HepG2 (cell line): ENCODE measurements around the gene C19orf85. TPM values are rescaled to one million over a fixed set of nuclear protein-coding genes. Genes with fewer than 3 reads are reported as not detected.
A peak's percentile ranks its signal among the peaks of the same experiment; 100 is the strongest.

Source experiments
- CENPX ChIP-seq: sonication (generic); formaldehyde crosslinking; IDR thresholded peaks from 2 replicates; pipeline ENCODE4 v1.9.0; 2021; ENCODE audit warnings: mild to moderate bottlenecking, missing genetic modification reagents, moderate library complexity
- KDM5B ChIP-seq: sonication (generic); formaldehyde crosslinking; IDR thresholded peaks from 2 replicates; pipeline ENCODE4 v1.4.0; 2020; ENCODE audit warnings: missing genetic modification reagents, mild to moderate bottlenecking, borderline replicate concordance
- MEF2D ChIP-seq: sonication (generic); formaldehyde crosslinking; IDR thresholded peaks from 2 replicates; pipeline ENCODE4 v1.5.1; 2020; ENCODE audit warnings: mild to moderate bottlenecking, missing genetic modification reagents
- MIER2 ChIP-seq: IDR thresholded peaks from 2 replicates; pipeline ENCODE4 v1.6.1; 2016; ENCODE audit warnings: missing biosample characterization, missing genetic modification reagents
- MLXIP ChIP-seq: sonication (generic); formaldehyde crosslinking; IDR thresholded peaks from 2 replicates; pipeline ENCODE4 v1.9.0; 2021; ENCODE audit warnings: missing genetic modification reagents, borderline replicate concordance
- RERE ChIP-seq: IDR thresholded peaks from 2 replicates; pipeline ENCODE4 v1.6.1; 2016; ENCODE audit warnings: low read depth, missing genetic modification reagents, missing compliant biosample characterization
- SIX1 ChIP-seq: sonication (generic); formaldehyde crosslinking; IDR thresholded peaks from 2 replicates; pipeline ENCODE4 v1.4.0; 2020; ENCODE audit warnings: missing genetic modification reagents, borderline replicate concordance
- SPEN ChIP-seq: sonication (generic); formaldehyde crosslinking; IDR thresholded peaks from 2 replicates; pipeline ENCODE4 v1.5.1; 2020; ENCODE audit warnings: low read depth, mild to moderate bottlenecking, missing genetic modification reagents
- TOE1 ChIP-seq: sonication (generic); formaldehyde crosslinking; IDR thresholded peaks from 2 replicates; pipeline ENCODE4 v1.4.0; 2020; ENCODE audit warnings: mild to moderate bottlenecking, missing genetic modification reagents
- TOPORS ChIP-seq: sonication (generic); formaldehyde crosslinking; IDR thresholded peaks from 2 replicates; pipeline ENCODE4 v1.8.0; 2023; ENCODE audit warnings: mild to moderate bottlenecking, missing genetic modification reagents
- ZFAT ChIP-seq: sonication (generic); formaldehyde crosslinking; conservative IDR thresholded peaks from 2 replicates; pipeline ENCODE4 v1.8.1; 2023; ENCODE audit warnings: missing genetic modification reagents, inconsistent platforms
- ZNF564 ChIP-seq: sonication (generic); formaldehyde crosslinking; IDR thresholded peaks from 2 replicates; pipeline ENCODE4 v1.8.1; 2023; ENCODE audit warnings: mild to moderate bottlenecking, missing genetic modification reagents
- polyA plus RNA-seq, 8 experiments: library from polyadenylated mRNA; depleted of rRNA in 3 of 8; stranded (reverse) in 7 of 8; unstranded in 1 of 8; fragments of >200 nt; fragmentation: Illumina TruSeq in 4 of 8; extraction: Trizol in 4 of 8; gene quantifications; 2 replicates each; pipeline versions ENCODE4 v1.2.1 to v1.2.3, GENCODE V29; 2011 to 2016; ENCODE audit warnings: low read depth in 4 of 8, missing spikeins in 1 of 8, mixed read lengths in 1 of 8; ENCODE audit not compliant: insufficient read depth in 1 of 8
- total RNA-seq, 5 experiments: library from RNA; depleted of rRNA; stranded (reverse); fragments of >200 nt; fragmentation: Illumina TruSeq; extraction: Trizol; gene quantifications; 2 replicates each; pipeline ENCODE4 v1.2.3, GENCODE V29; 2016; ENCODE audit warnings: low read depth in 1 of 5
- TF ChIP-seq, protein P1 (sequence below): sonication (generic); formaldehyde crosslinking; IDR thresholded peaks from 2 replicates; pipeline ENCODE4 v1.4.0; 2020; ENCODE audit warnings: mild to moderate bottlenecking, missing genetic modification reagents

C19orf85 gene
- total and polyA plus RNA-seq, 2 of the 13 experiments (the other 11 are each of a cell fraction or from before 2014, with no cell fraction given): not detected

DNA sequence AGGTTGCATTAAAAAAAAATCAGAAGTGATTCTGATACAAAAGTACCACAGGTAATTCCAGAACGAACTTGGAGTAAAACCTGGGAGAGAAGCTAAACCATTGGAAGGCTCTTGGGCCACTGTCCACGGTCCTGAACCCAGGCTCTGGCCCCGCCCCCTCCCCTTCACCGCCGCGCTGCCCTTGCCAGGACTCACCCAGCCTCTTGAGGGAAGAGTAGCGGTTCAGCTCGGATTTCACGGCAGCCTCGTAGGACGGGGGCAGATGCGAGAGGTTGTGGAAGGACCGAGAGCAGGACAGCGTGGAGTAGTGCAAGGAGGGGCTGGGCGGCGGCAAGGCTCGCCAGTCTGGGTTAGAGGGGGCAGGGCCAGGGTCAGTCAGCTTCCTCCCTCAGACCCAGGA is 27.1 kb downstream of the C19orf85 start (continued):
- TF ChIP-seq, protein P1, sequence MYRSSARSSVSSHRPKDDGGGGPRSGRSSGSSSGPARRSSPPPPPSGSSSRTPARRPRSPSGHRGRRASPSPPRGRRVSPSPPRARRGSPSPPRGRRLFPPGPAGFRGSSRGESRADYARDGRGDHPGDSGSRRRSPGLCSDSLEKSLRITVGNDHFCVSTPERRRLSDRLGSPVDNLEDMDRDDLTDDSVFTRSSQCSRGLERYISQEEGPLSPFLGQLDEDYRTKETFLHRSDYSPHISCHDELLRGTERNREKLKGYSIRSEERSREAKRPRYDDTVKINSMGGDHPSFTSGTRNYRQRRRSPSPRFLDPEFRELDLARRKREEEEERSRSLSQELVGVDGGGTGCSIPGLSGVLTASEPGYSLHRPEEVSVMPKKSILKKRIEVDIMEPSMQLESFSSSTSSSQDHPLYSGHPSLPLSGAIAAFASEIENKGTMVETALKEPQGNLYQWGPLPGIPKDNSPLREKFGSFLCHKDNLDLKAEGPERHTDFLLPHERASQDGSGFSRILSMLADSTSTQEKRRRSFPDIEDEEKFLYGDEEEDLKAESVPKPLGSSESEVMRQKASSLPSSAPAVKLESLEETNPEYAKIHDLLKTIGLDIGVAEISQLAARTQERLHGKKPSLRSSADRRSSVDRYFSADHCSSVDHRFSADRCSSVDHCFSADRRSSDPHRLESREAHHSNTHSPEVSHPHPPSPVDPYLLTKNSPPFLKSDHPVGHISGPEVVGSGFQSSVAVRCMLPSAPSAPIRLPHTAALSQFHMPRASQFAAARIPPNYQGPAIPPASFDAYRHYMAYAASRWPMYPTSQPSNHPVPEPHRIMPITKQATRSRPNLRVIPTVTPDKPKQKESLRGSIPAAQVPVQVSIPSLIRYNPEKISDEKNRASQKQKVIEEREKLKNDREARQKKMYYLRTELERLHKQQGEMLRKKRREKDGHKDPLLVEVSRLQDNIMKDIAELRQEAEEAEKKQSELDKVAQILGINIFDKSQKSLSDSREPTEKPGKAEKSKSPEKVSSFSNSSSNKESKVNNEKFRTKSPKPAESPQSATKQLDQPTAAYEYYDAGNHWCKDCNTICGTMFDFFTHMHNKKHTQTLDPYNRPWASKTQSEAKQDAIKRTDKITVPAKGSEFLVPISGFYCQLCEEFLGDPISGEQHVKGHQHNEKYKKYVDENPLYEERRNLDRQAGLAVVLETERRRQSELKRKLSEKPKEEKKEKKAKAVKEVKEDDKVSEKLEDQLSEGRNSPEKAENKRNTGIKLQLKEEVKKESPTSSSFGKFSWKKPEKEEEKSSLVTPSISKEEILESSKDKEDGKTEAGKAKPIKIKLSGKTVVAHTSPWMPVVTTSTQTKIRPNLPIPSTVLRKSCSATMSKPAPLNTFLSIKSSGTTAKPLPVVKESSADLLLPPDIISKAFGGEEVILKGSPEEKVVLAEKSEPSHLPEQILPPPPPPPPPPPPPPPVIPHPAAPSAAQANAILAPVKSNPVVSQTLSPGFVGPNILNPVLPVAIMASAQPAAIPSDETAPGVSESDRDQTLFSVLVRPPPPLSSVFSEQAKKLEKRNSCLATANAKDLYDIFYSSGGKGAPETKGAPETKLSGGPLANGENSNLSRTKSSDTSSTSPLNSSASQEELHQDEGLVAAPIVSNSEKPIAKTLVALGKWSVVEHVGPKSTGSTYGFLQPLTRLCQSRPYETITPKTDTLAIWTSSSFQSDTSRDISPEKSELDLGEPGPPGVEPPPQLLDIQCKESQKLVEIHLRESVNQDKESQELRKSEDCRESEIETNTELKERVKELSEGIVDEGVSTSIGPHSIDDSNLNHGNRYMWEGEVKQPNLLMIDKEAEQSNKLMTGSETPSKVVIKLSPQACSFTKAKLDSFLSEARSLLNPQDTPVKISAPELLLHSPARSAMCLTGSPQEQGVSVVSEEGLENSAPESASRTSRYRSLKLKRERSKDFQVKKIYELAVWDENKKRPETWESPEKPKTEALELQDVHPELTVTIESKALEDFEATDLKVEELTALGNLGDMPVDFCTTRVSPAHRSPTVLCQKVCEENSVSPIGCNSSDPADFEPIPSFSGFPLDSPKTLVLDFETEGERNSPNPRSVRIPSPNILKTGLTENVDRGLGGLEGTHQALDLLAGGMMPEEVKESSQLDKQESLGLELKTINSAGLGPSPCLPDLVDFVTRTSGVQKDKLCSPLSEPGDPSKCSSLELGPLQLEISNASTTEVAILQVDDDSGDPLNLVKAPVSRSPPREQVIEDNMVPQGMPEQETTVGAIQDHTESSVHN: no peak
- 0 out of 2 replicates have a peak, but pooled peaks have one; percentile 25 for TF ChIP-seq RERE
- peak; percentile 73; the same call in 1 of the 2 replicates for TF ChIP-seq MEF2D (CRISPR knock-in tag)
- TF ChIP-seq ZFAT (CRISPR knock-in tag): no peak
- TF ChIP-seq MIER2 (CRISPR knock-in tag): peak; percentile 99
- no peak; the same call in 1 of the 2 replicates for TF ChIP-seq MLXIP (CRISPR knock-in tag)
- TF ChIP-seq SIX1 (CRISPR knock-in tag): 0 out of 2 replicates have a peak, but pooled peaks have one; percentile 22
- TF ChIP-seq SPEN: 0 out of 2 replicates have a peak, but pooled peaks have one; percentile 25
- TF ChIP-seq CENPX (CRISPR knock-in tag): no peak
- TF ChIP-seq ZNF564 (CRISPR knock-in tag): peak; percentile 41; the same call in 1 of the 2 replicates
- peak; percentile 31; the same call in 1 of the 2 replicates for TF ChIP-seq KDM5B (CRISPR knock-in tag)
- no peak for TF ChIP-seq TOE1 (CRISPR knock-in tag)
- TF ChIP-seq TOPORS (CRISPR knock-in tag): no peak
